Spleen (tissue), 11 donors: ENCODE results near the gene CNP. TPM values are rescaled to one million over a fixed set of nuclear protein-coding genes. Genes with fewer than 3 reads are reported as not detected.

Experiments used
- DNase-seq: peaks from one replicate; pipeline ENCODE4 v3.0.0-alpha.2; 2020
- H3K27ac ChIP-seq, 8 donors: fragments of 200-600 bp; sonication (generic) in 7 of 8; 1 replicate in 4 of 8; 2 replicates in 4 of 8; pipeline versions ENCODE4 v1.5.0 to v1.8.0; 2016 to 2021; ENCODE audit warnings: inconsistent platforms in 4 of 8, mild to moderate bottlenecking in 4 of 8, moderate library complexity in 1 of 8
- H3K27me3 ChIP-seq, 7 donors: fragments of 200-600 bp; sonication (generic) in 6 of 7; replicated peaks in 1 of 7; 1 replicate in 4 of 7; 2 replicates in 3 of 7; pipeline versions ENCODE4 v1.5.0 to v1.8.0; 2016 to 2021; ENCODE audit warnings: inconsistent platforms in 3 of 7, mild to moderate bottlenecking in 1 of 7
- H3K36me3 ChIP-seq, 6 donors: fragments of 200-600 bp; sonication (generic) in 5 of 6; 1 replicate in 4 of 6; 2 replicates in 2 of 6; pipeline versions ENCODE4 v1.5.0 to v1.8.0; 2016 to 2021; ENCODE audit warnings: inconsistent platforms in 2 of 6
- H3K4me1 ChIP-seq, 6 donors: fragments of 200-600 bp; sonication (generic) in 5 of 6; 1 replicate in 3 of 6; 2 replicates in 3 of 6; pipeline versions ENCODE4 v1.5.0 to v1.8.0; 2016 to 2021; ENCODE audit warnings: inconsistent platforms in 3 of 6
- H3K4me3 ChIP-seq, 8 donors: fragments of 200-600 bp; sonication (generic) in 7 of 8; 1 replicate in 4 of 8; 2 replicates in 4 of 8; pipeline versions ENCODE4 v1.5.0 to v1.8.0; 2016 to 2021; ENCODE audit warnings: inconsistent platforms in 4 of 8, mild to moderate bottlenecking in 4 of 8, moderate library complexity in 2 of 8
- H3K9me3 ChIP-seq, 8 donors: fragments of 200-600 bp; sonication (generic) in 7 of 8; 1 replicate in 4 of 8; 2 replicates in 4 of 8; pipeline versions ENCODE4 v1.5.0 to v1.8.0; 2016 to 2021; ENCODE audit warnings: inconsistent platforms in 4 of 8
- POLR2A ChIP-seq, 3 donors: fragments of 450-650 bp; IDR thresholded peaks; one replicate each; pipeline ENCODE4 v1.5.1; 2017; ENCODE audit warnings: antibody characterized with exemption in 3 of 3, mild to moderate bottlenecking in 1 of 3
- POLR2AphosphoS5 ChIP-seq, 3 donors: sonication (generic); formaldehyde crosslinking; IDR thresholded peaks; one replicate each; pipeline ENCODE4 v1.5.1; 2017; ENCODE audit warnings: antibody characterized with exemption in 3 of 3
- WGBS, 5 donors: extraction: QIAGEN DNeasy Blood & Tissue Kit in 3 of 5; methylation state at CpG; one replicate each; pipeline versions ENCODE4 v1.1.5 to v1.1.7; 2013 to 2018; 5-methylcytosine and 5-hydroxymethylcytosine counted together
- intact Hi-C: fragments of 100-400 bp; cut with DNase I; formaldehyde crosslinking; loops from one replicate; pipeline ENCODE4 v1.15.0; 2023; ENCODE audit warnings: low total_unique reads
- polyA plus RNA-seq, 3 donors: library from polyadenylated mRNA; stranded (reverse); fragments of 200-250 nt; gene quantifications; one replicate each; pipeline ENCODE4 v1.2.1, GENCODE V29; 2013
- total RNA-seq, 7 donors: library from RNA; depleted of rRNA in 3 of 7; stranded (reverse); fragments of >200 nt in 3 of 7; fragmentation: NEBNext Ultra II Directional in 4 of 7; extraction: Animal tissue kit (Norgen Biotek cat#: 25700) in 4 of 7; gene quantifications; one replicate each; pipeline versions ENCODE4 v1.1.0 to v1.2.1, GENCODE V29; 2016 to 2021
- TF ChIP-seq, protein P1 (sequence below), 11 experiments: fragments of 200-600 bp in 7 of 11; fragments of 450-650 bp in 4 of 11; sonication (generic) in 4 of 11; IDR thresholded peaks in 8 of 11; conservative IDR thresholded peaks in 3 of 11; 1 replicate in 7 of 11; 2 replicates in 4 of 11; pipeline versions ENCODE4 v1.4.0 to v1.8.0; 2016 to 2021; ENCODE audit warnings: antibody characterized with exemption in 11 of 11, inconsistent platforms in 4 of 11, mild to moderate bottlenecking in 1 of 11
- donor health status: healthy with polysubstance abuse.
- donor health status: DM: no; HTN: no; CAD: no; lungs with moderate emphysema.
- donor health status: DM: no; HTN: no; CAD: no.
- donor health status: Bipolar disorder and iron deficiency.
- donor health status: healthy.
- donor health status: DM: no; HTN: no; CAD: no.
- donor health status: DM: yes; HTN: yes; CAD: no.

CNP gene
- total and polyA plus RNA-seq, 10 donors = 22.3 to 49.8 (median 41.7) TPM

DNA sequence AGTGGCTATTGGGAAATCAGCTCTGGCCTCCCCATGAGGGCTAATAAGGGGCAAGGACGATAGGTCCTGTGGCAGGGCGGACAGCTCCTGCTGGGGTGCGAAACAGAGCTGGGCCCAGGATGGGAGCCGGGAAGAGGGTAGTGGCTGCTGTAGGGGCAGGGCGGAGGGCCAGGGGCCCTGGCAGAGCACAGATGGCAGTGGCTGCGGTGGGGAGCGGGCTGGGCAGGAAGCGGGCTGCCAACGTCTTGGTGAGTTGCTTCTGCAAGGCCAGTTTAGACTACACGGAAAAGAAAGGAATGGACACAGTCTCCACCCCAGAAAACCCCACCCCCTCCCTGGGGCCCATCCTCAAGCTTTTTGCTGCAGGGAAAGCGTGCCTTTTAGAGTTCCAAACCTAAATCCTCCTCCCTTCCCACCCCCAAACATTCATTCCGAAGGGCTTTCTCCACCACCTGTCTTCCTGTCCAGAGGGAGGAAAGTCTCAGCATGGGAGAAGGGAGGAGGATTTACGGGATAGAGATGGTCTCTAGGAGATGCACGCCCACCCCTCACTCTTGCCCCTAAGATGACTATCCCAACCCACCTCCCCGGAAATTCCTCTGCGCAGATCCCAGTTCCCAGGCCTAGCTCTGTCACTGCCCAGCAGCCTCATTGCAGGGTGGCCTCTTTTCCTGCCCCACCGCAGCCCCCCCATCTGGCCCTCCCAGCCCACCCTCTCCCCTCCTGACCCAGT is 60.4 kb downstream of the CNP start:
- TF ChIP-seq, protein P1, sequence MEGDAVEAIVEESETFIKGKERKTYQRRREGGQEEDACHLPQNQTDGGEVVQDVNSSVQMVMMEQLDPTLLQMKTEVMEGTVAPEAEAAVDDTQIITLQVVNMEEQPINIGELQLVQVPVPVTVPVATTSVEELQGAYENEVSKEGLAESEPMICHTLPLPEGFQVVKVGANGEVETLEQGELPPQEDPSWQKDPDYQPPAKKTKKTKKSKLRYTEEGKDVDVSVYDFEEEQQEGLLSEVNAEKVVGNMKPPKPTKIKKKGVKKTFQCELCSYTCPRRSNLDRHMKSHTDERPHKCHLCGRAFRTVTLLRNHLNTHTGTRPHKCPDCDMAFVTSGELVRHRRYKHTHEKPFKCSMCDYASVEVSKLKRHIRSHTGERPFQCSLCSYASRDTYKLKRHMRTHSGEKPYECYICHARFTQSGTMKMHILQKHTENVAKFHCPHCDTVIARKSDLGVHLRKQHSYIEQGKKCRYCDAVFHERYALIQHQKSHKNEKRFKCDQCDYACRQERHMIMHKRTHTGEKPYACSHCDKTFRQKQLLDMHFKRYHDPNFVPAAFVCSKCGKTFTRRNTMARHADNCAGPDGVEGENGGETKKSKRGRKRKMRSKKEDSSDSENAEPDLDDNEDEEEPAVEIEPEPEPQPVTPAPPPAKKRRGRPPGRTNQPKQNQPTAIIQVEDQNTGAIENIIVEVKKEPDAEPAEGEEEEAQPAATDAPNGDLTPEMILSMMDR (IDR thresholded peaks at IDR 0.05 in 8 of 11, conservative IDR thresholded peaks at IDR 0.05 in 3 of 11) = no peak
- no peak for TF ChIP-seq POLR2A (IDR thresholded peaks at IDR 0.05)
- TF ChIP-seq POLR2AphosphoS5 (IDR thresholded peaks at IDR 0.05) = peak in 2 of 3 donors; percentile 21 to 72
- 40 to 48% (median 45%) methylated on average over 17 of the region's 17 CpGs for WGBS, 5 donors
- intact Hi-C loops = no loop called here
- peak; percentile 64 for DNase-seq
- Histone ChIP-seq H3K9me3 (no peaks in the 10 kb centered on the region), H3K4me3 (no peak overlapping the region), H3K27me3 (peaks cover 0 to 10% (median 0%) of the 10 kb centered on the region in 7 donors), H3K27ac (no peak overlapping the region), H3K4me1 (peaks cover 14 to 54% (median 27%) of the 10 kb centered on the region in 6 donors), H3K36me3 (peaks cover 0 to 26% (median 24%) of the 10 kb centered on the region in 6 donors)

Other genes starting within 250 kb of the CNP start
- 1 to 10 TPM in 5 of 7 donors, under 1 TPM in 2; 0.83 to 8.4 (median 1.7) TPM for gene HAP1, start 232.2 kb upstream of the CNP start, total RNA-seq
- under 1 TPM; 0.33 to 0.58 (median 0.54) TPM for gene HAP1, start 232.2 kb upstream of the CNP start, polyA plus RNA-seq
- 10 to 100 TPM; 17.3 to 73.1 (median 45.3) TPM for gene JUP, start 180.1 kb upstream of the CNP start, total RNA-seq
- gene JUP, start 180.1 kb upstream of the CNP start, polyA plus RNA-seq = 10 to 100 TPM; 13.7 to 17.4 (median 14.3) TPM
- 1 to 10 TPM; 5.5 to 7.1 (median 6.0) TPM for gene P3H4, start 154.8 kb upstream of the CNP start, total RNA-seq
- gene P3H4, start 154.8 kb upstream of the CNP start, polyA plus RNA-seq = 1 to 10 TPM; 3.3 to 5.1 (median 3.5) TPM
- gene FKBP10, start 153.8 kb upstream of the CNP start, total RNA-seq = 10 to 100 TPM; 14.8 to 30.8 (median 16.7) TPM
- gene FKBP10, start 153.8 kb upstream of the CNP start, polyA plus RNA-seq = 10 to 100 TPM in 1 of 3 donors, 1 to 10 TPM in 2; 9.6 to 18.9 (median 9.9) TPM
- gene NT5C3B, start 130.6 kb upstream of the CNP start, total RNA-seq = 10 to 100 TPM; 17.0 to 43.9 (median 26.0) TPM
- 10 to 100 TPM; 38.9 to 62.7 (median 60.9) TPM for gene NT5C3B, start 130.6 kb upstream of the CNP start, polyA plus RNA-seq
- 1 to 10 TPM in 1 of 7 donors, under 1 TPM in 1, not detected in 5; 0.60 to 2.1 TPM for gene KLHL10, start 129.0 kb upstream of the CNP start, total RNA-seq
- gene KLHL10, start 129.0 kb upstream of the CNP start, polyA plus RNA-seq = under 1 TPM; 0.03 to 0.20 (median 0.05) TPM
- 10 to 100 TPM; 10.1 to 25.2 (median 12.6) TPM for gene KLHL11, start 101.4 kb upstream of the CNP start, total RNA-seq
- 1 to 10 TPM in 1 of 3 donors, under 1 TPM in 2; 0.17 to 1.1 (median 0.20) TPM for gene KLHL11, start 101.4 kb upstream of the CNP start, polyA plus RNA-seq
- gene ACLY, start 47.8 kb upstream of the CNP start, total RNA-seq = 100 to 1,000 TPM in 2 of 7 donors, 10 to 100 TPM in 5; 64.9 to 112 (median 87.6) TPM
- 10 to 100 TPM; 17.7 to 28.6 (median 21.6) TPM for gene ACLY, start 47.8 kb upstream of the CNP start, polyA plus RNA-seq
- gene ODAD4, start 36.2 kb upstream of the CNP start, total RNA-seq = 1 to 10 TPM in 1 of 7 donors, under 1 TPM in 2, not detected in 4; 0.20 to 1.0 (median 0.52) TPM
- gene ODAD4, start 36.2 kb upstream of the CNP start, polyA plus RNA-seq = under 1 TPM; 0.22 to 0.35 (median 0.30) TPM
- gene DNAJC7, start 50.6 kb downstream of the CNP start, total RNA-seq = 100 to 1,000 TPM in 1 of 7 donors, 10 to 100 TPM in 6; 60.6 to 108 (median 90.4) TPM
- 10 to 100 TPM; 68.5 to 75.7 (median 71.6) TPM for gene DNAJC7, start 50.6 kb downstream of the CNP start, polyA plus RNA-seq
- gene NKIRAS2, start 53.3 kb downstream of the CNP start, total RNA-seq = 10 to 100 TPM; 20.7 to 38.8 (median 25.2) TPM
- gene NKIRAS2, start 53.3 kb downstream of the CNP start, polyA plus RNA-seq = 10 to 100 TPM; 11.3 to 20.3 (median 12.4) TPM
- gene C17orf113, start 83.8 kb downstream of the CNP start, total RNA-seq = 1 to 10 TPM in 2 of 7 donors, under 1 TPM in 5; 0.43 to 1.6 (median 0.85) TPM
- gene C17orf113, start 83.8 kb downstream of the CNP start, polyA plus RNA-seq = under 1 TPM; 0.35 to 0.51 (median 0.43) TPM
- gene ZNF385C, start 131.7 kb downstream of the CNP start, total RNA-seq = under 1 TPM in 5 of 7 donors, not detected in 2; 0.17 to 0.60 (median 0.44) TPM
- under 1 TPM; 0.26 to 0.46 (median 0.38) TPM for gene ZNF385C, start 131.7 kb downstream of the CNP start, polyA plus RNA-seq
- gene DHX58, start 145.9 kb downstream of the CNP start, total RNA-seq = 10 to 100 TPM; 23.0 to 30.9 (median 25.5) TPM
- 10 to 100 TPM; 20.9 to 41.2 (median 38.1) TPM for gene DHX58, start 145.9 kb downstream of the CNP start, polyA plus RNA-seq
- 10 to 100 TPM; 37.8 to 51.5 (median 47.1) TPM for gene KAT2A, start 154.6 kb downstream of the CNP start, total RNA-seq
- gene KAT2A, start 154.6 kb downstream of the CNP start, polyA plus RNA-seq = 100 to 1,000 TPM; 101 to 168 (median 145) TPM
- under 1 TPM in 1 of 7 donors, not detected in 6; 0.19 TPM for gene HSPB9, start 156.0 kb downstream of the CNP start, total RNA-seq
- under 1 TPM; 0.11 to 0.17 (median 0.16) TPM for gene HSPB9, start 156.0 kb downstream of the CNP start, polyA plus RNA-seq
- 100 to 1,000 TPM; 120 to 181 (median 148) TPM for gene RAB5C, start 188.2 kb downstream of the CNP start, total RNA-seq
- 100 to 1,000 TPM in 1 of 3 donors, 10 to 100 TPM in 2; 70.0 to 152 (median 89.2) TPM for gene RAB5C, start 188.2 kb downstream of the CNP start, polyA plus RNA-seq
- gene KCNH4, start 214.3 kb downstream of the CNP start, total RNA-seq = under 1 TPM; 0.17 to 0.52 (median 0.26) TPM
- gene KCNH4, start 214.3 kb downstream of the CNP start, polyA plus RNA-seq = under 1 TPM; 0.14 to 0.32 (median 0.15) TPM
- gene HCRT, start 218.7 kb downstream of the CNP start, total RNA-seq = not detected
- not detected for gene HCRT, start 218.7 kb downstream of the CNP start, polyA plus RNA-seq
- gene GHDC, start 227.7 kb downstream of the CNP start, total RNA-seq = 100 to 1,000 TPM in 3 of 7 donors, 10 to 100 TPM in 4; 29.4 to 122 (median 58.0) TPM
- 10 to 100 TPM; 22.0 to 33.1 (median 26.1) TPM for gene GHDC, start 227.7 kb downstream of the CNP start, polyA plus RNA-seq